Measurements from ENCODE around the gene GAPT. TPM values are rescaled to one million over a fixed set of nuclear protein-coding genes. Genes with fewer than 3 reads are reported as not detected.

GAPT gene
- total RNA-seq, 1 donor from 2014 or later: 1.6 TPM

DNA sequence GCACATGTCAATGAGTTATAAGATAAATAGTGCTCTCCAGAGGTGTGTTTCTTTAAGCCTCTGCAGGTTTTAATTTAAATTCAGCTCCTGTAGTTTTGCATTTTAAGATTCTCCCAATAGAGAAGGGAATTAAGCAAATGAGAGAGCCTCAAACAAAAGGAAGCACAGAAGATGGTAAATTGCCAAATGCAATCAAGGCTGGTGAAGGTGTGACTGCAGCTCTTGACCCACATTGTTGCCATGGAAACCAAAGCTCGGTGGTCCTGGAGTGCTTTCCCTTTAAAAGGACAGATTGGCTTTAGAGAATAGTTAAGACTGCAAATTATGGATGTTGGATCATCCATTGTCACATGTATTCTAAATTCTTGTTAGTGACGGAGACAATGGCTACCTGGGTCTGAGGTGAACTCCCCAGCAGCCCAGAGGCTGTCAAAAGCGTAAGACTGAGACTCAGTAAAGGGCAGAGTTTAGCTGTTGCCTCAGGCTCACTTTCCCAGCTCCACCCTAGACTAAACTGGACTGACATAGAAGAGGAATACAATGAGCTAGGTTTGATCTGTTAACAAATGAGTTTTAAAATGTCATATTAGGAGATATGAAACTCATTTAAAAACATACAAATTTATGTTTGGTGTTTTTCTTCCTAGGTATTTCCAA lies 12.3 kb downstream of the GAPT start:
- no peak overlapping the region for H3K27ac Mint-ChIP-seq
- H3K27me3 Mint-ChIP-seq (ENCODE audit: low read depth): no peaks in the 10 kb centered on the region
- no peaks in the 10 kb centered on the region for H3K36me3 Mint-ChIP-seq
- H3K9me3 Mint-ChIP-seq: no peaks in the 10 kb centered on the region
- peaks cover 19% of the 10 kb centered on the region for H3K4me1 Mint-ChIP-seq
- DNase-seq (ENCODE audit: low spot score in 2 of 2, unreplicated experiment in 2 of 2): no peak
- TF ChIP-seq, protein P1, sequence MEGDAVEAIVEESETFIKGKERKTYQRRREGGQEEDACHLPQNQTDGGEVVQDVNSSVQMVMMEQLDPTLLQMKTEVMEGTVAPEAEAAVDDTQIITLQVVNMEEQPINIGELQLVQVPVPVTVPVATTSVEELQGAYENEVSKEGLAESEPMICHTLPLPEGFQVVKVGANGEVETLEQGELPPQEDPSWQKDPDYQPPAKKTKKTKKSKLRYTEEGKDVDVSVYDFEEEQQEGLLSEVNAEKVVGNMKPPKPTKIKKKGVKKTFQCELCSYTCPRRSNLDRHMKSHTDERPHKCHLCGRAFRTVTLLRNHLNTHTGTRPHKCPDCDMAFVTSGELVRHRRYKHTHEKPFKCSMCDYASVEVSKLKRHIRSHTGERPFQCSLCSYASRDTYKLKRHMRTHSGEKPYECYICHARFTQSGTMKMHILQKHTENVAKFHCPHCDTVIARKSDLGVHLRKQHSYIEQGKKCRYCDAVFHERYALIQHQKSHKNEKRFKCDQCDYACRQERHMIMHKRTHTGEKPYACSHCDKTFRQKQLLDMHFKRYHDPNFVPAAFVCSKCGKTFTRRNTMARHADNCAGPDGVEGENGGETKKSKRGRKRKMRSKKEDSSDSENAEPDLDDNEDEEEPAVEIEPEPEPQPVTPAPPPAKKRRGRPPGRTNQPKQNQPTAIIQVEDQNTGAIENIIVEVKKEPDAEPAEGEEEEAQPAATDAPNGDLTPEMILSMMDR (IDR thresholded peaks at IDR 0.05; ENCODE audit: unreplicated experiment): no peak
- no peak overlapping the region for H3K4me3 Mint-ChIP-seq

DNA sequence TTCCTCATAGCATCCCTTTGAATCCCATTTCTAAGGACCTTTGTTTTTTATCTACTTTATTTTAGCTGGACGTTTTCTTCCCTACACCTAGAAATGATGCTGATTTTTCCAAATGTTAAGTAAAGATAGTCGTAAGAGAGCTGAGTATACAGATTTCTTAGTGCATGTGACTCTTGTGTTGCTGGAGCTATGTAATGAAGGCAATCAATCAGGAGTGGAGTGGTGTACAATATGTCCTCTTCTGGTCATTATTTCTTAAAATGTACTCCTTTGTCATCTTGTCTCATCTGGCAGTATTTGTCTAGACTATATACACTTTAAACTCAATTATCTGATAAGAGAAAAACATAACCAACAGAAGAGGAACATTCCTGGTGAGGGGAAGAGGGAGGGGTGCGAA lies 13.5 kb downstream of the GAPT start:
- Mint-ChIP-seq H3K4me3 (no peak overlapping the region), H3K4me1 (peaks cover 15% of the 10 kb centered on the region), H3K27me3 (ENCODE audit: low read depth) (peaks cover under 1% of the 10 kb centered on the region), H3K27ac (no peak overlapping the region), H3K36me3 (no peaks in the 10 kb centered on the region), H3K9me3 (no peaks in the 10 kb centered on the region)
- no peak for DNase-seq (ENCODE audit: low spot score in 2 of 2, unreplicated experiment in 2 of 2)
- TF ChIP-seq, protein P1 (IDR thresholded peaks at IDR 0.05; ENCODE audit: unreplicated experiment): no peak

DNA sequence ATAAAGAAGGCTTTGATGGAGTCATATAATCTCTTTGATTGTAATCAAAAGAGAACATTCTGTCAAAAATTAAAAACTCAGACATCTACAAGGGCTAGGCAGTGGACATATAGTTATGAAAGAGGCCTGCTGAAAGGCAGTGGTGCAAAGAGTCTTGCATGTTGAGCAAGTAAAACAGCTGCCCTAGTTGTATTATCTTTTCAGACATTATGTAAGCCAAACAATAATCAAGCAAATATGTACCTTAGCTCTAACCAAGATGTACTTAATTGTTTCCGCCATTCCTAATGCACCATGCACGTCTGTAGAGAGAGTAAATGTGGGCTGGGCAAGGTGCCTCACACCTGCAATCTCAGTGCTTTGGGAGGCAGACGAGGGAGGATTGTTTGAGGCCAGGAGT lies 14.3 kb downstream of the GAPT start:
- Mint-ChIP-seq H3K27me3 (ENCODE audit: low read depth) (peaks cover 2% of the 10 kb centered on the region), H3K27ac (no peak overlapping the region), H3K4me3 (no peak overlapping the region), H3K36me3 (no peaks in the 10 kb centered on the region), H3K4me1 (peaks cover 10% of the 10 kb centered on the region), H3K9me3 (no peaks in the 10 kb centered on the region)
- DNase-seq (ENCODE audit: low spot score in 2 of 2, unreplicated experiment in 2 of 2): no peak
- TF ChIP-seq, protein P1 (IDR thresholded peaks at IDR 0.05; ENCODE audit: unreplicated experiment): no peak

DNA sequence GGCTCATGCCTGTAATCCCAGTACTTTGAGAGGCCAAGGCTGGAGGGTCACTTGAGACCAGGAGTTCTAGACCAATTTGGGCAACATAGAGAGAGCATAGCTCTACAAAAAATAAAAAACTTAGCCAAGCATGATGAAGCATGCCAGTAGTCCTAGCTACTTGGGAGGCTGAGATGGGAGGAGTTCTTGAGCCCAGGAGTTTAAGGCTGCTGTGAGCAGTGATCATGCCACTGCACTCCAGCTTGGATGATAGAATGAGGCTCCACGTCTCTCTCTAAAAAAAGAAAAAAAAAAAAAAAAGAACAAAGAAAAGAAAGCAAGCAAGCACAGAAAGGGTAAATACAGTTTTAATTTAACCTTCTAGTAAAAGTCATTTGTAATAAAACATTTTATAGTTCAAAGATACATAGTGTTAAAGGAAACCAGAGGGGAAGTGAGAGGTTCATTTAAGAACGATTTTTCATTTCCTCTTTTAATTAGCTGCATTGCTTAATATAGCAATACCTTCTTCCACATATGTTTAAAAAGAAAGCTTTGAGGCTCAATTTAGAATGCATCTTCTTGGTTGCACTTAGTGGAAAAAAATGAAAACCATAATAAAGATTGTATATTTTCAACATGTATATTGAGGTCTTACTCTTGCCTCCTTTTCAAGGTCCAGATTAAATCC lies 14.9 kb downstream of the GAPT start:
- TF ChIP-seq, protein P1 (IDR thresholded peaks at IDR 0.05; ENCODE audit: unreplicated experiment): no peak
- Mint-ChIP-seq H3K27ac (no peak overlapping the region), H3K4me3 (no peak overlapping the region), H3K27me3 (ENCODE audit: low read depth) (peaks cover 2% of the 10 kb centered on the region), H3K36me3 (no peaks in the 10 kb centered on the region), H3K9me3 (no peaks in the 10 kb centered on the region), H3K4me1 (peaks cover 10% of the 10 kb centered on the region)
- DNase-seq (ENCODE audit: low spot score in 2 of 2, unreplicated experiment in 2 of 2): no peak

DNA sequence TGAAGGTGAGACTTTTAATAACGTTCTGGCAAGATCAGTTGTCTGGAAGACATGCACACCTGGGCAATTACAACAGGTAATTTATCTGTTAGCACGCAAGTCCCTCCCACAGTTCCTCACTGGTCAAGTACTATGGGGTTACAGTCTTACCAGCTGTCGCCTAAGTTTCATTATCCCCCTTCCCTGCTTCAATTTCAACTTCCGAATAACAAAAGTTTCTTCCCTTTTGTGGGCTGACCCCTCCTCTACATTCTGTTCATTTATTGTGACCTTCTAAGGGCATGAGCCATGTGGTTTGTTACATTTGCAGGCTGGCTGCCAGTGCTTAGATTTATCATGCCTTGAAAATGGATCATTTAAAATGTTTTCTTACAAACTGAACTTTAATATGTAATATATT lies 16.5 kb downstream of the GAPT start:
- TF ChIP-seq, protein P1 (IDR thresholded peaks at IDR 0.05; ENCODE audit: unreplicated experiment): no peak
- no peak overlapping the region for H3K4me3 Mint-ChIP-seq
- peaks cover 10% of the 10 kb centered on the region for H3K4me1 Mint-ChIP-seq
- no peak for DNase-seq (ENCODE audit: low spot score in 2 of 2, unreplicated experiment in 2 of 2)
- no peak overlapping the region for H3K27ac Mint-ChIP-seq
- peaks cover 3% of the 10 kb centered on the region for H3K9me3 Mint-ChIP-seq
- H3K36me3 Mint-ChIP-seq: no peaks in the 10 kb centered on the region
- peaks cover 2% of the 10 kb centered on the region for H3K27me3 Mint-ChIP-seq (ENCODE audit: low read depth)
